ENCODE results near the gene CHMP6.

The CHMP6 gene

GRCh38 chr17:80991645-80992076 lies at the start of gene CHMP6:
TSS of gene CHMP6 (plus strand) at chr17:80991841. CDS start at chr17:80991919, 78 bp downstream.
- DNase-seq, result peak; percentile 92

- no peak for DNase-seq
These were observed 49.0 kb upstream of the CHMP6 start for GRCh38 chr17:80942423-80943345.

- no peak for DNase-seq
These were observed 48.1 kb upstream of the CHMP6 start for GRCh38 chr17:80943346-80944145.

- no peak for DNase-seq
These were observed 47.3 kb upstream of the CHMP6 start for GRCh38 chr17:80944326-80944725.

- DNase-seq, result no peak
These were observed 45.9 kb upstream of the CHMP6 start for GRCh38 chr17:80945736-80946135.

- no peak for DNase-seq
These were observed 45.2 kb upstream of the CHMP6 start for GRCh38 chr17:80946449-80946848.

GRCh38 chr17:80947200-80947940 lies 44.3 kb upstream of the CHMP6 start:
- no peak for DNase-seq

GRCh38 chr17:80948019-80948975 lies 43.3 kb upstream of the CHMP6 start:
- DNase-seq, result no peak

GRCh38 chr17:80948976-80949450 lies 42.6 kb upstream of the CHMP6 start:
- DNase-seq, result no peak

- DNase-seq, result no peak
These were observed 41.9 kb upstream of the CHMP6 start for GRCh38 chr17:80949451-80950421.

- DNase-seq, result no peak
These were observed 41.0 kb upstream of the CHMP6 start for GRCh38 chr17:80950466-80951120.

- no peak for DNase-seq
These were observed 40.2 kb upstream of the CHMP6 start for GRCh38 chr17:80951121-80952090.

- DNase-seq, result no peak
These were observed 39.4 kb upstream of the CHMP6 start for GRCh38 chr17:80952291-80952690.

GRCh38 chr17:80953471-80954315 lies 37.9 kb upstream of the CHMP6 start:
- no peak for DNase-seq

GRCh38 chr17:80955078-80955477 lies 36.6 kb upstream of the CHMP6 start:
- no peak for DNase-seq

- no peak for DNase-seq
These were observed 35.9 kb upstream of the CHMP6 start for GRCh38 chr17:80955671-80956280.
